GF-D8 (cell line): ENCODE measurements around the gene ALKBH4.
"Not testable (repeated sequence)": the region's sequence is repeated elsewhere in the genome, so short reads cannot be mapped to it uniquely, and the experiment has no call there.

Experiments
- DNase-seq: peaks from one replicate; lab custom pipeline; 2025; lab: John Stamatoyannopoulos, UW

Gene ALKBH4, protein sequence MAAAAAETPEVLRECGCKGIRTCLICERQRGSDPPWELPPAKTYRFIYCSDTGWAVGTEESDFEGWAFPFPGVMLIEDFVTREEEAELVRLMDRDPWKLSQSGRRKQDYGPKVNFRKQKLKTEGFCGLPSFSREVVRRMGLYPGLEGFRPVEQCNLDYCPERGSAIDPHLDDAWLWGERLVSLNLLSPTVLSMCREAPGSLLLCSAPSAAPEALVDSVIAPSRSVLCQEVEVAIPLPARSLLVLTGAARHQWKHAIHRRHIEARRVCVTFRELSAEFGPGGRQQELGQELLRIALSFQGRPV

GRCh38 chr7:102464577-102465280, at the start of gene ALKBH4, which contains the start of gene LRWD1:
Gene ALKBH4, minus strand, starts transcription at chr7:102464863. Its CDS starts 27 bp downstream, at chr7:102464836.
Gene LRWD1, plus strand, starts transcription at chr7:102464984. Its CDS starts 97 bp downstream, at chr7:102465081.
- DNase-seq = peak; percentile 68

DNA sequence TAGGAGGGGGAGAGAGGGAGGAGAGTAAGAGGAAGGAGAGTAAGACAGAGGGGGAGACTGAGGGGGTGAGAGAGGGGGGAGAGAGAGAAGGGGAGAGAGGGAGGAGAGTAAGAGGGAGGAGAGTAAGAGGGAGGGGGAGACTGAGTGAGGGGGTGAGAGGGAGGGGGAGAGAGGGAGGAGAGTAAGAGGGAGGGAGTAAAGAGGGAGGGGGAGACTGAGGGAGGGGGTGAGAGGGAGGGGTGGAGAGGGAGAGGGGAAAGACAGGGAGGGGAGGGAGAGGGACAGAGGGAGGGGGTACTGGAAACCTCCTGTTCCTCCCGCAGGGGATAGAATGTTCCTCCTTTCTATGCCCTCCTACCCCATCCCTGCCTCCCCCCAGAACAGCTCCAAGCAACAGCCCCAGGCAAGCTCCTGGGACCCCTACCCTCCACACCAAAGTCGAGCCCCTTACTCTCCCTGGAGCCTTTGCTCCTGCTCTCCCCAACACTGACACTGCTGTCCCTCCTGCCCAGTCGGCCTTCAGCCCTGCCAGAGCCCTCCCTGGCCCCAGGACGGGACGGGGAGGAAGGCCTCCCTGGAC, 48.1 kb upstream of the ALKBH4 start:
- DNase-seq = not testable (repeated sequence)

DNA sequence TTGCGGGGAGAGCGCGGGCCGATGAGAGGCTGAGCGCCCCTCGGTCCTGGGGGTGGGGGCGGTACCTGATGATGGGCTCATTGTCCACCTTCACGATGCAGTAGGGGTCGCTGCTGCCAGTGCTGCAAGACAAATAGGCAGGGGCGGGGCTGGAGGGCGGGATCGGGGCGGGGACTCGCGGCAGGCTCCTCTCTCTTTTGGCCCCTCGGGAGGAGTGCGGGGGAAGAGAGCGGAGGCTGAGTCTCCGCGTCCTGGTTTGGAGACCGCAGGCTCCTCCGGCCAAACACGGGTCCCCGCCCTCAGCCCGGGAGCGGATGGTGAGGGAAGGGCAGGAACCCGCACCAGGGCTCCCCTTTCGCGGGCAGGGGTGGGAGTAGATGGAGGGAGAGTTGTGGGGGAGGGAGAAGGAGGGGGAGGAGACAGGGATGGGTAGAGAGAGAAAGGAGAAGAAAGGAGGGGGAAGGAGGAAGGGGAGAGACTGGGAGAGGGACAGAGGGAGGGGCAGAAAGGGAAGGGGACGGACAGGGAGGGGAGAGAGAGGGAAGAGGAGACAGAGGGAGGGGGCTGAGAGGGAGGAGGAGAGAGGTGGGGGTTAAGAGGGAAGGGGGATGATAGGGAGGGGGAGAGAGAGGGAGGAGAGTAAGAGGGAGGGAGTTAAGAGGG, 47.3 kb upstream of the ALKBH4 start:
- not testable (repeated sequence) for DNase-seq

- not testable (repeated sequence) for DNase-seq
Measured at GRCh38 chr7:102510575-102510974, 45.9 kb upstream of the ALKBH4 start.

- not testable (repeated sequence) for DNase-seq
Measured at GRCh38 chr7:102507410-102508088, 42.9 kb upstream of the ALKBH4 start.

- DNase-seq = not testable (repeated sequence)
Measured at GRCh38 chr7:102505298-102506185, 40.9 kb upstream of the ALKBH4 start.

- not testable (repeated sequence) for DNase-seq
Measured at GRCh38 chr7:102503141-102503540, 38.5 kb upstream of the ALKBH4 start.

DNA sequence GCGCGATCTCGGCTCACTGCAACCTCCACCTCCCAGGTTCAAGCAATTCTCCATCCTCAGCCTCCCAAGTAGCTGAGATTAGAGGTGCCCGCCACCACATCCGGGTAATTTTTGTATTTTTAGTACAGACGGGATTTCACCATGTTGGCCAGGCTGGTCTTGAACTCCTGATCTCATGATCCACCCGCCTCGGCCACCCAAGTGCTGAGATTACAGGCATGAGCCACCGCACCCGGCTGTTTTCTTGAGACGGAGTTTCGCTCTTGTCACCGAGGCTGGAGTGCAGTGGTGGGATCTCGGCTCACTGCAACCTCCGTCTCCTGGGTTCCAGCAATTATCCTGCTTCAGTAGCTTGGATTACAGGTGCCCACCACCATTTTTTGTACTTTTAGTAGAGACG, 33.7 kb upstream of the ALKBH4 start:
- DNase-seq = not testable (repeated sequence)

DNA sequence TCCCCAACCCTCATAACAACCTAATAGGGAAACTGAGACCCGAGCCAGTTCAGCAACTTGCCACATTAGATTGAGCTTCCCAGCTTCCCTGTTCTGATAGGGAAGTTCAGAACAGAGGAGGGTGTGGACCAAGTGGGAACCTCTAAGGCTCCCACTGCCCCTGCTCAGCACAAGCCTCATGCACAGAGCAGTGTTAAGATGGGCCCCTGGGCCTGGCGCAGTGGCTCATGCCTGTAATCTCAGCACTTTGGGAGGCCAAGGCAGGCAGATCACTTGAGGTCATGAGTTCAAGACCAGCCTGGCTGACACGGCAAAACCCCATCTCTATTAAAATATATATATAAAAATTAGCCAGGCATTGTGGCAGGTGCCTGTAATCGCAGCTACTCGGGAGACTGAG, 32.6 kb upstream of the ALKBH4 start:
- not testable (repeated sequence) for DNase-seq

DNA sequence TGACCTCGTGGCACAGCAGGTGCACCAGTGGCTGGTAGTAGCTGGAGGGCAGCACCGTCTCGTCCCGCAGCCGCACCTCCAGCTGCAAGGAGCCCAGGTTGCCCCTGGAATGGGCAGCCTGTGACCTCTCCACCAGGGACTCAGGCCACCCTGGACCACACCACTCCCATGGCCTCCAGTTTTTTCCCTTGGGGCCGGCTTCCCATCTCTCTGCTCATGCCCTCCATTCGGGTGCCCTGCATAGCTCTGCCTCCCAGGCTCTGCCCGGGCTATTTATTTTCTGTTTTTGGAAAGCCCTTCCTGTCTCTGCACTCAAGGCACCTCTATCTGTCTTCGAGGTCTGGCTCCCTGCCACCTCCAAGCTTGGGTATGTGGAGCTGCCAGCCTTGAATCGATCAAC, 32.2 kb upstream of the ALKBH4 start:
- not testable (repeated sequence) for DNase-seq

DNA sequence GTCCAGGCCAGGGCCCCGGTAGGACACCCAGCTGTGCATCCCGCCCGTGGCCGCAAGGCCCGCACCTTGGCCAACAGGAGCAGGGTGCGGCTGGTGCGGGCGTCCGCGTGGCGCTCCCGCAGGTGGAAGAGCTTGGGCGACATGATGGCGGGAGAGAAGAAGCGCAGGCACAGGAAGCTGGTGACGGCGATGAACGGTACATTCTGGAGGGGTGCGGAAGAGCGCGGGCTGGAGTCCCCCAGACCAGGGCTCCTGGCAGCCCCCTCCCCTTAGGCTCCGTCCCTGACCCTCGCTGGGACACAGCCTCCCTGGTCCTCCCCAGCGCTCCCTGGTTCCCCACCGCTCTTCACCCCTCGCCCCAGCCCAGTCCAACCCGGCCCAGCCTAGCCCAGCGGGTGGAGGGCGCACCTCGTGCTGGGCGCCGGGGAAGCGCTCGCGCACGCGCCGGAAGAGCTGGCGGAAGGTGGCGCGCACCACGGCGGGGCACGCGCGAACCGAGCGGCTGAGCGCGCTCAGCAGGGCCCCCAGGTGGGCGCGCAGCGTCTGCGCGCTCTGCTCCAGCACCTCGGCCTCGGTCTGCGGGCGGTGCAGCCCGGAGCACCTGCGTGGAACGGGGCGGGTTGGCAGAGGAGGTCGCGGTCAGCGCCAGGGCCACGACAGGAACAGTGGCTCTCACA, 29.9 kb upstream of the ALKBH4 start:
- DNase-seq = not testable (repeated sequence)

DNA sequence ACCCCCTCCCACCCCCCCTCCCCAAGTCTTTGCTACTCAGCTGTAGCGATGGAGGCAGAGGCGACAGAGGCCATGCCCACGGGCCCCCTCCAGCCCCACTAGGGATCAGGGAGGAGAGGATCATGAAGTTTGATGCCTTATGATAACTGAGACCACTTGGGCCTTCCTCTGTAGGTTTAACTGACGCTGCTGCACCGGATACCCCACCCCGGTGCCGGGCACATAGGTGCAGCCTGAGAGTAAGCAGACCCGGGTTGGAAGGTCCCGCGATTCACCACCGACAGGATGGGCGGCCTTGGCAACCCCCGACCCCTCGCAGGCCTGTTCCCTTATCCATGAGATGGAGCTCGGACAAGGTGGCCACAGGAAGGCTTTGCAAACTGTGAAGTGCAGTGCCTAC, 29.4 kb upstream of the ALKBH4 start:
- DNase-seq = not testable (repeated sequence)

GRCh38 chr7:102493220-102493935, 28.7 kb upstream of the ALKBH4 start:
- DNase-seq = not testable (repeated sequence)

DNA sequence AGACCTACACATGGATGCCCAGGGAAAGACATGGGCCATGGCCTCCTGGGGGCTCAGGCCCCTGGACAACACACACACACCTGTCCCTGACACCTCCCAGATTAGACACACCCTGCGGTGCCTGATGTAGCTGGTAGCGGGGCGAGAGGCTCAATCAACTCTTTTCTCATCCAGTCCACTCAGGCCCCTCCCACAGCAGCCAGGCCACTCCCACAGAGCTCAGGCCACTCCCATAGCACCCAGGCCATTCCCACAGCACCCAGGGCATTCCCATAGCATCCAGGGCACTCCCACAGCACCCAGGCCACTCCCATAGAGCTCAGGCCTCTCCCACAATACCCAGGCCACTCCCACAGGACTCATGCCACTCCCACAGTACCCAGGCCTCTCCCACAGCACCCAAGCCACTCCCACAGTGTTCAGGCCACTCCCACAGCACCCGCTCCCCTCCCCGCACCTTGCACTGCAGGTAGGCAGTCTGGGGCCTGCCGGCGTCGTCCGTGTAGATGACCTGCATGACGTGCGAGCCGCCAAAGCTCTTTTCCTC, 25.9 kb upstream of the ALKBH4 start:
- not testable (repeated sequence) for DNase-seq

GRCh38 chr7:102484317-102484716, 19.7 kb upstream of the ALKBH4 start:
- not testable (repeated sequence) for DNase-seq

DNA sequence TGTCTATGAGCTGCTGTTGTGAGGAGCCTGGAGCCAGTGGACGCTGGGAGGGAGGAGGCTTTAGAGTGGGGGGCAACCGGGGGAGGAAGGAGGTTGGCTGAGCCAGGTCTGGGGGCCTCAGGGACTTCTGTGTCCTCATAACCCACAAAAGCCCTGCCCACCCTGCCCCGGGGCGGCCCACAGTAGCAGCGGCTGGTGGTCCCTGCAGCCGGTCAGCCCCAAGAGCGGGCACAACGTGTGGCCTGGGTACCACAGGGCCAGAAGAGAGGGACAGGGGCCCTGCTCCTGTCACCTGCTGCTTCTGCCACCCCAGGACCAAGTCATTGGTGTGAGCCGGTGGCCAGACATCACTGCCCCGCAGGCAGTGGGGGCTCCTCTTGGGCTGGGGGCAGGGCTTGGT, 17.3 kb upstream of the ALKBH4 start:
- not testable (repeated sequence) for DNase-seq

GRCh38 chr7:102479982-102480637, 15.4 kb upstream of the ALKBH4 start:
- not testable (repeated sequence) for DNase-seq

DNA sequence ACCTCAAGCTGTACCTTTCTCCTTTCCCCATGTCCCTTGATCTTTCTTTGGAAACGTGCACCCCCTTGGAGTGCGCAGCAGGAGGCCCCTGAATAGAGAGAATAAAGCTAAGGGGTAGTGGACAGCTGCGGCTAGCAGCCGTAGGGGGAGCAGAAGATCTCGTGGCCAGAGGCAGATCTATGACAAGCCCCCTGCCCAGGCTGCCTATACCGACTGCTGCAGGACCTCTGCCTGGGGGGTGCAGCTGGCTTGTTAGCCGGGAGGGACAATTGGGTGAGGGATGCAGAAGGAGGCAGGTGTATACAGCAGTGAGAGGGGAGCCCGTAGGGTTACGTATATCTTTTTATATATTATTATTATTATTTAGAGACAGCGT, 14.5 kb upstream of the ALKBH4 start:
- not testable (repeated sequence) for DNase-seq
